Smooth muscle cell of the brain vasculature (primary cell): ENCODE results near the gene KCNK17.

Experiments
- DNase-seq: peaks from one replicate; pipeline ENCODE4 v3.0.0-alpha.2; 2012; ENCODE audit warnings: low read depth, low spot score

Gene KCNK17

DNA sequence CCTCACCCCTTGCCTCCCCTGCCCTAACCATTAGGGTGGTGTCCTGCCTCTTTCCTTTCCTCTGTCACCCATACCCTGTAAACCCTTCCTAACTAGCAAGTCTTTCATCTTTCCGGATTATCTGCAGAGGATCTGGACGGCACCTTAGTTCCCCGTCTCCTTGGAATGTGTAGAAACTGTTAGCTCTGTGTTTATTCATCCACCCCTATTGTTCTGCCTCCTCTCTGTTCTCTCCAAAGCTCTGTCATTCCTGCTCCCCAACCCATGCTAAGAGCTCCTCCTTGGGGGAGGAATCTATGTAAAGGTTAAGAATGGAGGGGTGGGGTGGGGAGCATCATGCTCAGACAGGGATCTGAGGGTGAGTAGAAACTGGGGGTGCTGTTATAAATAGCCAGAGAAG lies 45.5 kb downstream of the KCNK17 start:
- DNase-seq, result no peak

DNA sequence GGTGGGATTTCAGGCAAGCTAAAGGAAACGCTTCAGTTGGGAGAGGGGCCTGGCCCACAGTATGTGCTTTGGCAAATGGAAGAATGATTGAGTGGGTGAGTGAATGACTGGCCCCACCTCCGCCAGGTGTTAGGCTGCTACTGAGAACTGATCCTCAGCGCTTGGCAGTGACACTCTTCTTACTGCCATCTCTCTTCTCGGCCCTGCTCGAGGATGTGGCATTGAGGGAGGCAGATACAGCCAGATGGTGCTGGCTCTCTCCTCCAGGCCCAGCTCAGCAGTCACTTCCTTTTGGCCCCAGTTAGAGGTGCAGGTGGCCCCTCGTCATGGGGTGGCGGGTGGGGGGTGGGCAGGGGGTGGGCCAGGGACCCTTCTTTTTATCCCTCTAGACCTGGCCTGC lies 46.0 kb downstream of the KCNK17 start:
- DNase-seq, result no peak

- no peak for DNase-seq
Observed at GRCh38 chr6:39266782-39267355, 47.4 kb downstream of the KCNK17 start.

DNA sequence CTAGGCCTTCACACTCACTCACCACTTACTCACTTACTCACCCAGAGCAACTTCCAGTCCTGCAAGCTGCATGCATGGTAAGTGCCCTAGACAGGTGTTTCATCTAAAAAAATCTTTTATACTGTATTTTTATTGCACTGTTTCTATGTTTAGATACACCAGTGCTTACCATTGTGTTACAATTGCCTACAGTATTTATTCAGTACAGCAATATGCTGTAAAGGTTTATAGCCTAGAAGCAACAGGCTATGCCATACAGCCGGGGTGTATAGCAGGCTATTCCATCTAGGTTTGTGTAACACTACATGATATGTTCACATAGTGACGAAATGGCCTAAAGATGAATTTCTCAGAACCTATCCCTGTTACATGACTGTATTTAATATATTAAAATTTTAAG lies 47.8 kb downstream of the KCNK17 start:
- DNase-seq, result no peak

DNA sequence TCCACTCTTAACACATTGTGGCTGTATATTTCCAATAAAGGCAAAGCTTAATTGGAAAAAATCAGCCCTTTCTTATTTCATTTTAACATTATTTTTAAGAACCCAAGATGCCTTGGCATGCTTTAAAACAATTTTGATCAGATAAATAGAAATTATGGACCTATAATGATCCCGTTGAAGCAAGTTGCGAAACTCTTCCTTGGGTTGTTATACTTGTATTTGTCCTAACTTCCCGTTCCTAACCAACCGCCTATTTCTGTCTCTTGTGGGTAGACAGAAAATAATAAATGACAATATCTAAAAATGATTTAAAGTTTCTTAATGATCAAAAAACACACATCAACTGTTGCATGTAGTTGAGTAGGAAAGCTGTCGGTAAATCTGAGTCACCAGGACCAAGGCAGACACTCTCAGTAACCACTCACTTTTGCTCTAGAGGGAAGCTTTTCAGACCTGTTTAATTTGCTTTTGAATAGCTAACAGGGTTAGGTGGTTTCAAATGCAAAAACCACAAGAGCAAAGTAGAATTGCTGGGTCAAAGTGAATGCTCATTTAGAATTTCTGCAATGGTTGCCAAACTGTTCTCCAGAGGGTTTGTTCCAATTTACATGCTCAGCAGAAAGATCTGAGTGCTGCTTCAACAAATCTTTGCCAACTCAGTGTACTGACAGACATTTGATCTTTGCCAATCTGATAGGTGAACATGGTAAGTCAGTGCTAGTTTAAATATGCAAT lies 50.7 kb downstream of the KCNK17 start:
- DNase-seq, result no peak

GRCh38 chr6:39261751-39262150 lies 52.5 kb downstream of the KCNK17 start:
- DNase-seq, result no peak

DNA sequence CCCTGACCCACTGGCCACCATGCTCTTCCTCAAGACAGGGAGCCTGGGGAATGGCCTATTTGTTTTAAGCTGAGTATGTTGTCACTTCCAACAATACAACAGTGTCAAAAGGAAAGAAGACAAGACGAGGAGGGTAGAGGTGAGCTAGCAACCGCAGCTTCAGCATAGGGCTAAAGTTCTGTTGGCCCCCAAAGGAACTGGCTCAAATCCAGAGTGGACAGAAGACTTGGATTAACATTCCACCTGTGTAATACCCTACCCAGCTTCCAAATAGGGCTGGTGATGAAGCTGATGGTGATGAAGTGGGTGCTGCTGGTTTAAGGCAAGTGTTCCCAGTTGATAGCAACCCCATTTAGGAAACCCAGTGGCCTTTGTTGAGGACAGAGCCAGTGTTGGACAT lies 53.3 kb downstream of the KCNK17 start:
- no peak for DNase-seq

GRCh38 chr6:39260456-39260855 lies 53.8 kb downstream of the KCNK17 start:
- no peak for DNase-seq

- DNase-seq, result no peak
Observed at GRCh38 chr6:39256294-39256940, 57.8 kb downstream of the KCNK17 start.

DNA sequence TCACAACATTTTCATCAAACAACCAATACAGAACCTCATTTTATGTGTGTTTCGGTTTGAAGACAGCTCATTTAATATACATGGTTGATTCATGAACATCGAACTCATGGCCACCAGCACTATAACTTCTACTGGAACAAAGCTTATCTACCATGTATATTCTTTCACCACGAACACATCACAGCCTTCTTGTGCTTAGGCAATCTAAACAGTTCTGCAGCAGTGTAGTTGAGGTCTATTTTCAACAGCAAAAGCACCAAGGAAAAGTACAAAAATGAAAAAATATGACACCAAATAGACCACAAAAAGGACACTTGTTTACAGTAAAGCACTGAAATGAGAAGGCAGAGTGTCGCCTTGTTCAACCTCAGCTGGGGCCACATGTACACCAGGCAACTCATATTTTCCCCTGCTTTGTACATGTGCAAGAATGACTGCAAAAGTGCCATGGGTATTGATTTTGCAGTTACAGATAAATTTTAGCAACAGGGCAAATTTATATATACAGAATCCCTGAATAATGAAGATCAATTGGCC lies 59.2 kb downstream of the KCNK17 start:
- no peak for DNase-seq

- DNase-seq, result no peak
Observed at GRCh38 chr6:39251406-39251805, 62.8 kb downstream of the KCNK17 start.

- DNase-seq, result no peak
Observed at GRCh38 chr6:39250507-39250906, 63.7 kb downstream of the KCNK17 start.

- DNase-seq, result no peak
Observed at GRCh38 chr6:39249278-39249677, 64.9 kb downstream of the KCNK17 start.
